ENCODE measurements around the gene SCN1B.

Gene SCN1B

DNA sequence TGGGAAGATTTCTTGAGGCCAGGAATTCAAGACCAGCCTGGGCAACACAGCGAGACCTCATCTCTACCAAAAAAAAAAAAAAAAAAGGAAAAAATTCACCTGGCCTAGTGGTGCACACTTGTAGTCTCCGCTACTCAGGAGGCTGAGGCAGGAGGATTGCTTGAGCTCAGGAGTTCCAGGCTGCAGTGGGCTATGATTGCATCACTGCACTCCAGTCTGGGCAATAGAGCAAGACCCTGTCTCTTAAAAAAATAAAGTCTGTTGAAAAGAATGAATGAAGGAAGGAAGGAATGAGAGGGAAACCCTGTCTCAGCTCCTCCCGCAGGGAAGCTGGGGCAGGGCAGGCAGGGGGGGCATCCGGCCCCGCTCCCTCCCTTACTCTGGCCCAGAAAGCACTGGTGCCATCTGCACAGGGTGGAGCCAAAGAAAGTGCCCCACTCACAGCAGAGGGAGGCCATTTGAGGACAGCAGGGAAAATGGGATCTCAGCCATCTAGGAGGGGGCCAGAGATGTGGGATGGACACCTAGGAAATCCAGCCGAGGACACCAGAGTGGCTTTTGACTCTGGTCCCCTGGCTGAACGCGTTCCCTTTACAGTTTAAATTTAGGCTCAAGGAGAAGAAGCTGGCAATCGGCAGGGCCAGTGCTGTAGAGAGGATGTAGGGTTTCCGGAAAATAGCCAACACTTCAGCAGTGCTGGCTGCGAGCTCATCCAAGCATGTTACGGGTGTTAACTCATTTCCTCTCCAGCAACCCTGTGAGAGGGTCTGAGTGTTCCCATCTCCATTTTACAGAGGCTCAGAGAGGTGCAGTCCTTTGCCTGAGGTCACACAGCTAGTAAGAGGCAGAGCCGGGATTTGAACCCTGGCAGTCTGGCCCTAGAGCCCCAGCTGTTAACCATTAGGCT, 7.7 kb downstream of the SCN1B start:
- TF ChIP-seq, protein P1, sequence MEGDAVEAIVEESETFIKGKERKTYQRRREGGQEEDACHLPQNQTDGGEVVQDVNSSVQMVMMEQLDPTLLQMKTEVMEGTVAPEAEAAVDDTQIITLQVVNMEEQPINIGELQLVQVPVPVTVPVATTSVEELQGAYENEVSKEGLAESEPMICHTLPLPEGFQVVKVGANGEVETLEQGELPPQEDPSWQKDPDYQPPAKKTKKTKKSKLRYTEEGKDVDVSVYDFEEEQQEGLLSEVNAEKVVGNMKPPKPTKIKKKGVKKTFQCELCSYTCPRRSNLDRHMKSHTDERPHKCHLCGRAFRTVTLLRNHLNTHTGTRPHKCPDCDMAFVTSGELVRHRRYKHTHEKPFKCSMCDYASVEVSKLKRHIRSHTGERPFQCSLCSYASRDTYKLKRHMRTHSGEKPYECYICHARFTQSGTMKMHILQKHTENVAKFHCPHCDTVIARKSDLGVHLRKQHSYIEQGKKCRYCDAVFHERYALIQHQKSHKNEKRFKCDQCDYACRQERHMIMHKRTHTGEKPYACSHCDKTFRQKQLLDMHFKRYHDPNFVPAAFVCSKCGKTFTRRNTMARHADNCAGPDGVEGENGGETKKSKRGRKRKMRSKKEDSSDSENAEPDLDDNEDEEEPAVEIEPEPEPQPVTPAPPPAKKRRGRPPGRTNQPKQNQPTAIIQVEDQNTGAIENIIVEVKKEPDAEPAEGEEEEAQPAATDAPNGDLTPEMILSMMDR (conservative IDR thresholded peaks at IDR 0.05; ENCODE audit: low read length): no peak
- TF ChIP-seq EZH2phosphoT487 (IDR thresholded peaks at IDR 0.05; ENCODE audit: borderline replicate concordance): no peak
- Histone ChIP-seq H3F3A (ENCODE audit: low read depth) (no peaks in the 10 kb centered on the region), H3K4me3 (ENCODE audit: low read length, poor library complexity, severe bottlenecking) (no peak overlapping the region), H3K9me2 (replicated peaks; ENCODE audit: low read depth, low read length) (no peaks in the 10 kb centered on the region), H2AFZ (ENCODE audit: low read length) (no peak overlapping the region), H4K20me1 (ENCODE audit: insufficient read depth, low read length, poor library complexity, severe bottlenecking) (no peaks in the 10 kb centered on the region), H3K9me3 (ENCODE audit: insufficient read depth, low read depth, low read length) (no peaks in the 10 kb centered on the region), H3K79me2 (ENCODE audit: insufficient read depth, low read length) (no peaks in the 10 kb centered on the region), H3K4me2 (ENCODE audit: low read depth, low read length, poor library complexity, severe bottlenecking) (no peak overlapping the region), H3K4me1 (ENCODE audit: insufficient read depth, low read length, poor library complexity, severe bottlenecking) (no peaks in the 10 kb centered on the region), H3K36me3 (ENCODE audit: insufficient read depth, low read length) (no peaks in the 10 kb centered on the region), H3K9ac (ENCODE audit: low read depth, low read length, poor library complexity, severe bottlenecking) (no peak overlapping the region), H3K27me3 (ENCODE audit: insufficient read depth, low read length, poor library complexity, severe bottlenecking) (no peaks in the 10 kb centered on the region)

DNA sequence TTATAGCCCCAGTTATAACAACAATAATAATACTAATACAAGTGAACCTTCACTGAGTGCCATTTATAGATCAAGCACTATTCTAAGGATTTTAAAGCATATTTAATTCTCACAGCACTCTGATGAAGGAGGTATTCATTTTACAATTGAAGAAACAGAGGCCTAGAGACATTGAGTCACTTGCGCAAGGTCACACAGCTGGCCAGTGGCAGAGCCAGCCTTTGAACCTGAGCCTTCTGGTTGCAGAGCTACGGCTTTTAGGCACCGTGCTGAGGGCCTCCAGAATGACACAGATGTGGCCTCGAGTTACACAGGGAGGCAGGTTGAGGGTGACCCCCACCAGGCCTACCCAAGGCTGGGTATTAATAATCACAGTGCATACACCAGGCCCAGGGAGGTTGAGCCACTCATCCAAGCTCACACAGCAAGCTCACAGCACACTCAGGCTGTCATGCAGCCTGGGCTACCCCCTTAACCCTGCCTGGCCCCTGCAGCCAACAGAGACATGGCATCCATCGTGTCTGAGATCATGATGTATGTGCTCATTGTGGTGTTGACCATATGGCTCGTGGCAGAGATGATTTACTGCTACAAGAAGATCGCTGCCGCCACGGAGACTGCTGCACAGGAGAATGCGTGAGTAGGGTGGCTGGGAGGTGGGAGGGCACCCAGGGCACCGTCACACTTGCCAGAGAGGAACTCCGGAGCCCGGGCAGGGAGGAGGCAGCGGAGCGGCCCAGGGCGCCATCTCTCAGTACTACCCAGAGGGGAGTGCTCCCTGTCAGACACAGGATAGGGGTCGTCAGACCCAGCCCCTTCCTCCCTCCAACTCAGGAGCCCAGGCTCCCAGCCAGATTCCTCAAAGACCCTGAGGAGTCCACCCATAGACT, 8.6 kb downstream of the SCN1B start:
- no peaks in the 10 kb centered on the region for H3K9me3 ChIP-seq (ENCODE audit: insufficient read depth, low read depth, low read length)
- no peaks in the 10 kb centered on the region for H3K4me1 ChIP-seq (ENCODE audit: insufficient read depth, low read length, poor library complexity, severe bottlenecking)
- H3K9me2 ChIP-seq (replicated peaks; ENCODE audit: low read depth, low read length): no peaks in the 10 kb centered on the region
- H4K20me1 ChIP-seq (ENCODE audit: insufficient read depth, low read length, poor library complexity, severe bottlenecking): no peaks in the 10 kb centered on the region
- no peaks in the 10 kb centered on the region for H3K79me2 ChIP-seq (ENCODE audit: insufficient read depth, low read length)
- H3K4me2 ChIP-seq (ENCODE audit: low read depth, low read length, poor library complexity, severe bottlenecking): no peak overlapping the region
- no peak for TF ChIP-seq EZH2phosphoT487 (IDR thresholded peaks at IDR 0.05; ENCODE audit: borderline replicate concordance)
- TF ChIP-seq, protein P1 (conservative IDR thresholded peaks at IDR 0.05; ENCODE audit: low read length): no peak
- no peak overlapping the region for H3K9ac ChIP-seq (ENCODE audit: low read depth, low read length, poor library complexity, severe bottlenecking)
- no peaks in the 10 kb centered on the region for H3K36me3 ChIP-seq (ENCODE audit: insufficient read depth, low read length)
- no peak overlapping the region for H3K4me3 ChIP-seq (ENCODE audit: low read length, poor library complexity, severe bottlenecking)
- no peaks in the 10 kb centered on the region for H3K27me3 ChIP-seq (ENCODE audit: insufficient read depth, low read length, poor library complexity, severe bottlenecking)
- H3F3A ChIP-seq (ENCODE audit: low read depth): no peaks in the 10 kb centered on the region
- H2AFZ ChIP-seq (ENCODE audit: low read length): no peak overlapping the region

DNA sequence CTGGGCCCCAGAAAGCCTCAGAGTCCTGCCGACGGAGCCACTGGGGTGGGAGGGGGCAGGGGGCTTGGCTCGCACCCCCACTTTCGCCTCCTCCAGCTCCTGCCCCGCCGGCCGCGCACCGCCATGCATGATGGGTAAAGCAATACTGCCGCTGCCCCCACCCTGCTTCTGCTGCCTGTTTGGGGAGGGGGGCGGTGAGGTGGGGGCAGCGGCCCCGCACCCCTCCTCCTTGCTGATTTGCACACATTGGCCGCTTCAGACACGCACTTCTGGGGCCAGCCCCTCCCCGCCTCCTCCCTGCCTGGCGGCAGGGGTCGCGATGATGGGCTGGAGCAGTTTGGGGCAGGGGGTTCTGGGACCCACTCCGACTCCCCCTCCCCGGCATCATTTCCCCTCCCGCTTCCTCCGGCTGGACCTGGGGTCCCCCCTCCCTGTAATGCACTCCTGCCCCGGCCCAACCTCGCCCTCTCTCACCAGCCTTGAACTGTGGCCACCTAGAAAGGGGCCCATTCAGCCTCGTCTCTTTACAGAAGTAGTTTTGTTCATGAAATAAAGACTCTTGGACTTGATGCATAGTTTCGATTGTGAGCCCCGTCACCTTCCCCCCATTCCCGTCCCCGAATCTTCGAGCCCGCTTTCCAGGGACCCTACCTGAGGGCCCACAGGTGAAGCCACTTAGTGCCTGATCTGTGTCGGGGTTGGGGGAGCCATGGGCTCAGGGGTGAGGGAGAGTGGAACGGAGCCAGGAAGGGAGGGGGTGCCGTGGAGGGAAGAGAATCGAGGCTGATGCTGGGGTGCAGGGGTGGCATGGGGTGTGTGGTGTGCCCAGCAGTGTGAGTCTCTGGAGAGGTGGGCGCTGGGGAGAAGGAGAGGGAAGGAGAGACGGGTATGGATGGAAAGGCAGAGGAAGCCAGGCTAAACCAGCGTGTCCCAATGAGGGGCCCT, 9.9 kb downstream of the SCN1B start:
- no peaks in the 10 kb centered on the region for H3K36me3 ChIP-seq (ENCODE audit: insufficient read depth, low read length)
- H2AFZ ChIP-seq (ENCODE audit: low read length): no peak overlapping the region
- no peaks in the 10 kb centered on the region for H4K20me1 ChIP-seq (ENCODE audit: insufficient read depth, low read length, poor library complexity, severe bottlenecking)
- no peak overlapping the region for H3K4me3 ChIP-seq (ENCODE audit: low read length, poor library complexity, severe bottlenecking)
- H3K9me2 ChIP-seq (replicated peaks; ENCODE audit: low read depth, low read length): no peaks in the 10 kb centered on the region
- no peak overlapping the region for H3K9ac ChIP-seq (ENCODE audit: low read depth, low read length, poor library complexity, severe bottlenecking)
- H3K79me2 ChIP-seq (ENCODE audit: insufficient read depth, low read length): no peaks in the 10 kb centered on the region
- no peaks in the 10 kb centered on the region for H3F3A ChIP-seq (ENCODE audit: low read depth)
- no peaks in the 10 kb centered on the region for H3K9me3 ChIP-seq (ENCODE audit: insufficient read depth, low read depth, low read length)
- peaks cover under 1% of the 10 kb centered on the region for H3K4me1 ChIP-seq (ENCODE audit: insufficient read depth, low read length, poor library complexity, severe bottlenecking)
- no peak overlapping the region for H3K4me2 ChIP-seq (ENCODE audit: low read depth, low read length, poor library complexity, severe bottlenecking)
- TF ChIP-seq, protein P1 (conservative IDR thresholded peaks at IDR 0.05; ENCODE audit: low read length): no peak
- TF ChIP-seq EZH2phosphoT487 (IDR thresholded peaks at IDR 0.05; ENCODE audit: borderline replicate concordance): no peak
- H3K27me3 ChIP-seq (ENCODE audit: insufficient read depth, low read length, poor library complexity, severe bottlenecking): no peaks in the 10 kb centered on the region
